ENCODE data around the gene STRADA.

STRADA gene

GRCh38 chr17:63682441-63682840 lies 59.2 kb downstream of the STRADA start:
- DNase-seq: no peak

- DNase-seq: no peak
Observed at GRCh38 chr17:63681530-63681929, 60.1 kb downstream of the STRADA start.

DNA sequence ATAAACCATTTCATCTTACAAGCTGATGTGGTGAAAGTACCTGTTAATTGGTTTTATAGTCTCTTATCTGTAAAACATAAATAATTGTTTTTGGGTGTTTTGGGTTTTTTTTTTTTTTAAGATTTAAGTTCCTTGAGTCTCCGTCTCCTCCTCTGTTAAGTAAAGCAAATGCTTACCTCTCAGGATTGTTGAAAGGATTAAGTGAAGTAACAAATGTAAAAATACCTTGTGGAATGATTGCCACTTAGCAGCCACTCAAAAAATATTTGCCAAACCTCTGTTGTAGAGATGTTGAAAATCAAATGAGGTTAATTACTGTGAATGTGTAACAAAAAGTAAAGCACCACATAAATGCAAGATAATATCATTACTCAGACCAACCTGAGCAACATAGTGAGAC lies 60.9 kb downstream of the STRADA start:
- DNase-seq: no peak

DNA sequence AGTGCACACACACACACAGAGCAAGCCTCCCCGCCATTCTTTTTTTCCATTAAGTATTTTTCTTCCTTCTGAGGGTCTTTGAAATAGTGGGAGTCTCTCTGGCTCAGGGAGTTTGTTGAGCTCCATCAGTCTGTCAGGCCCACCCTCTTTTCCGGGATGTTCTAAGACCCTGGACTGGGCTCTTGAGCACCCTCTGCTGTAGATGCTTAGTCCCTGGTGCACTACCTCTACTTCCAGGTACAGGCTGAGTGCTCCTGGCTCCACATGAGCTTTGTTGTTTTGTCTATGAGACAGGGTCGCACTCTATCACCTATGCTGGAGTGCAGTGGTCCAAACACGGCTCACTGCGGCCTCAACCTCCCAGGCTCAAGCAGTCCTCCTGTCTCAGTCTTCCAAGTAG lies 62.4 kb downstream of the STRADA start:
- DNase-seq: no peak

- DNase-seq: no peak
Observed at GRCh38 chr17:63676584-63676983, 65.0 kb downstream of the STRADA start.

GRCh38 chr17:63675607-63676546 lies 65.7 kb downstream of the STRADA start:
- DNase-seq: no peak

GRCh38 chr17:63675231-63675606 lies 66.4 kb downstream of the STRADA start:
- no peak for DNase-seq

DNA sequence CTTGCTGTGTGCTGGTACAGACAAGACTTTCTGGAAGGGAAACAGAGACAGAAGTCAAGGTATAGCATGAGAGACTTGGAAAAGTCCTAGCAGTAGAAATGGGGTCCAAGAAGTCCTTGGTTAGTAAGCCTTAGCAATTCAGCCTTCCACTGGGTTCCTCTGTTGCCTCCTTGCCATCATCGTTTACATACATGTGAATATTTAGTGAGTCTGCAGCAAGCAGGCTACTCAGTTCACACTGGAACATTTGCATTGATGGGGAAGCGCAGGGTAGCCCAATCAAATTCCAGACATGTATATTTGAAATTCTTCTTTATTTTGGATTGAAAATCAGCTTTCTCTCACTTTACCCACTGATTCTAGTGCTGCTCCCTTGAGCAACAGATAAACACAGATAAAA lies 68.7 kb downstream of the STRADA start:
- DNase-seq: no peak

GRCh38 chr17:63665527-63666214 lies 75.9 kb downstream of the STRADA start:
- no peak for DNase-seq

GRCh38 chr17:63659850-63660249 lies 81.7 kb downstream of the STRADA start:
- DNase-seq: no peak

- no peak for DNase-seq
Observed at GRCh38 chr17:63658366-63658765, 83.2 kb downstream of the STRADA start.

GRCh38 chr17:63657786-63658185 lies 83.8 kb downstream of the STRADA start:
- DNase-seq: no peak

DNA sequence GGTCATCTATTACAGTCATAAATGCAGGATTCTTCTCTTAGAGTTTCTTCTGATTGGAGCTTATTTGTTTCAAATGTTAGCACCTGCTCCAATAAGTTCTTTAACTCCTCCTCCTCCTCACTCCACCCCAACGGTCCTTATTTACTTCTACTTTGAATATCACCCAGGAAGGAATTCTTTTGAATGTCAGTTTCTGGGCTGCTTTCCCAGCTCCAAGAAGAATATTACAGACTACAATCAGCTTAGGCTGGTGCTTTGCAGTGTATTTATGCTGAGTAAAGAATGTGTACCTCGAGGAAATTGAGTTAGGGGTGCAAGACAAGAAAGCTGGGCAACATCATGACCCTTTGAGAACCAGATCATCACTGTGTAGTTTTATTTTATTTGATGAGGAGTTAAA lies 88.5 kb downstream of the STRADA start:
- DNase-seq: no peak
